ENCODE data around the gene UBQLN1. TPM values are rescaled to one million over a fixed set of nuclear protein-coding genes. Genes with fewer than 3 reads are reported as not detected.

The UBQLN1 gene
- polyA plus RNA-seq, 1 of the 3 experiments (the other 2 are of a cell fraction) = 60.3 TPM

- H4K20me1 ChIP-seq (ENCODE audit: insufficient read depth) = peaks cover 99% of the 10 kb centered on the region
- CTCF ChIA-PET = interaction anchor here (1.0 to 1.4 kb wide), 2 partner anchors 10 to 386 kb away, joined by 3 to 4 read pairs; no protein-coding TSS in a partner anchor
Measured at GRCh38 chr9:83691492-83691891, 16.3 kb downstream of the UBQLN1 start.

GRCh38 chr9:83688921-83689320 is 18.8 kb downstream of the UBQLN1 start:
- no peak for DNase-seq
- H3K4me2 ChIP-seq = no peak overlapping the region
- peaks cover 0 to 17% of the 10 kb centered on the region in 2 experiments for H3K36me3 ChIP-seq (replicated peaks in 1 of 2; ENCODE audit: control insufficient read depth in 1 of 2, insufficient read depth in 2 of 2, low read length in 1 of 2)
- no peaks in the 10 kb centered on the region for H3K9me3 ChIP-seq
- no peaks in the 10 kb centered on the region; a peak in 1 of 4 replicates for H3K4me1 ChIP-seq (ENCODE audit: control insufficient read depth in 1 of 2, insufficient read depth in 2 of 2, low read depth in 1 of 2, low read length in 1 of 2)
- WGBS (ENCODE audit: low lambda C conversion rate) = 91% methylated on average over 3 of the region's 3 CpGs
- H3K9me2 ChIP-seq = no peaks in the 10 kb centered on the region
- H2AFZ ChIP-seq (ENCODE audit: low read depth) = no peak overlapping the region
- peaks cover 100% of the 10 kb centered on the region for H3K79me2 ChIP-seq (ENCODE audit: insufficient read depth)
- ChIA-PET POLR2A (no interaction called here), CTCF (interaction anchor here (0.7 kb wide), 1 partner anchor 21 kb away, joined by 3 read pairs; no protein-coding TSS in a partner anchor)
- H4K20me1 ChIP-seq (ENCODE audit: insufficient read depth) = peaks cover 92% of the 10 kb centered on the region
- no peaks in the 10 kb centered on the region for H3F3A ChIP-seq (replicated peaks; ENCODE audit: insufficient read depth)
- no peak overlapping the region for H3K4me3 ChIP-seq (ENCODE audit: low read depth in 2 of 2, low read length in 1 of 2)
- no peaks in the 10 kb centered on the region for H3K27me3 ChIP-seq (ENCODE audit: insufficient read depth)
- no peak overlapping the region for H3K27ac ChIP-seq (ENCODE audit: low read depth in 2 of 2, low read length in 1 of 2)
- TF ChIP-seq NRF1 (IDR thresholded peaks at IDR 0.05; ENCODE audit: low read depth, low read length) = no peak
- no peak for TF ChIP-seq RAD21 (IDR thresholded peaks at IDR 0.05; ENCODE audit: low read length)
- TF ChIP-seq REST (IDR thresholded peaks at IDR 0.05; ENCODE audit: low read depth, low read length) = no peak
- TF ChIP-seq ELF1 (IDR thresholded peaks at IDR 0.05) = no peak
- no peak for TF ChIP-seq JUND (IDR thresholded peaks at IDR 0.05)
- TF ChIP-seq PBX3 (IDR thresholded peaks at IDR 0.05) = no peak
- TF ChIP-seq NFIC (IDR thresholded peaks at IDR 0.05; ENCODE audit: borderline replicate concordance) = no peak
- TF ChIP-seq SIN3A (IDR thresholded peaks at IDR 0.05; ENCODE audit: borderline replicate concordance, low read depth, low read length) = no peak
- TF ChIP-seq MEF2A (IDR thresholded peaks at IDR 0.05; ENCODE audit: borderline replicate concordance, low read depth) = no peak
- TF ChIP-seq USF1 (IDR thresholded peaks at IDR 0.05; ENCODE audit: borderline replicate concordance, low read depth) = no peak
- no peak for TF ChIP-seq GATA2 (CRISPR knock-in tag; IDR thresholded peaks at IDR 0.05)
- no peak for TF ChIP-seq TCF12 (IDR thresholded peaks at IDR 0.05)
- no peak for TF ChIP-seq RFX5 (IDR thresholded peaks at IDR 0.05; ENCODE audit: low read length)
- no peak for TF ChIP-seq EP300 (IDR thresholded peaks at IDR 0.05; ENCODE audit: borderline replicate concordance in 1 of 2, low read depth in 1 of 2, low read length in 1 of 2)
- TF ChIP-seq FOXM1 (IDR thresholded peaks at IDR 0.05; ENCODE audit: low read depth) = no peak
- TF ChIP-seq POLR2AphosphoS5 (IDR thresholded peaks at IDR 0.05; ENCODE audit: low read depth, low read length) = no peak
- no peak for TF ChIP-seq RCOR1 (IDR thresholded peaks at IDR 0.05; ENCODE audit: low read length)
- no peak for TF ChIP-seq FOXJ3 (CRISPR knock-in tag; IDR thresholded peaks at IDR 0.05)
- no peak for TF ChIP-seq CHD2 (IDR thresholded peaks at IDR 0.05; ENCODE audit: low read length, partially characterized antibody)
- no peak overlapping the region for H3K9ac ChIP-seq

More at GRCh38 chr9:83691492-83691891, 16.3 kb downstream of the UBQLN1 start:
- H3K27me3 ChIP-seq (ENCODE audit: insufficient read depth) = no peaks in the 10 kb centered on the region
- peaks cover 0 to 10% of the 10 kb centered on the region in 2 experiments for H3K36me3 ChIP-seq (replicated peaks in 1 of 2; ENCODE audit: control insufficient read depth in 1 of 2, insufficient read depth in 2 of 2, low read length in 1 of 2)
- H2AFZ ChIP-seq (ENCODE audit: low read depth) = no peak overlapping the region
- TF ChIP-seq MXI1 (IDR thresholded peaks at IDR 0.05; ENCODE audit: low read depth, low read length) (no peak), TAF1 (IDR thresholded peaks at IDR 0.05; ENCODE audit: borderline replicate concordance, low read depth, low read length) (no peak), RXRA (IDR thresholded peaks at IDR 0.05; ENCODE audit: borderline replicate concordance, low read depth) (no peak)
- 98% methylated on average over 3 of the region's 3 CpGs for WGBS (ENCODE audit: low lambda C conversion rate)
- no peak overlapping the region for H3K27ac ChIP-seq (ENCODE audit: low read depth in 2 of 2, low read length in 1 of 2)
- no peaks in the 10 kb centered on the region for H3F3A ChIP-seq (replicated peaks; ENCODE audit: insufficient read depth)
- no peak overlapping the region for H3K4me3 ChIP-seq (ENCODE audit: low read depth in 2 of 2, low read length in 1 of 2)
- no peaks in the 10 kb centered on the region for H3K9me2 ChIP-seq
- no peaks in the 10 kb centered on the region; a peak in 1 of 4 replicates for H3K4me1 ChIP-seq (ENCODE audit: control insufficient read depth in 1 of 2, insufficient read depth in 2 of 2, low read depth in 1 of 2, low read length in 1 of 2)
- no peak overlapping the region for H3K4me2 ChIP-seq
- H3K9ac ChIP-seq = no peak overlapping the region
- peaks cover 100% of the 10 kb centered on the region for H3K79me2 ChIP-seq (ENCODE audit: insufficient read depth)
- no peak for DNase-seq
- no peaks in the 10 kb centered on the region for H3K9me3 ChIP-seq
- POLR2A ChIA-PET = no interaction called here
